Trophoblast cell (in vitro differentiated cells and primary cell): Measurements from ENCODE around the gene NRAP.

Source experiments
- DNase-seq, 2 donors: peaks; one replicate each; pipeline ENCODE4 v3.0.0-alpha.2; 2016
- H2AFZ ChIP-seq: 2 replicates; pipeline ENCODE4 v1.6.1; 2013; ENCODE audit warnings: low read length, moderate library complexity, mild to moderate bottlenecking; ENCODE audit not compliant: insufficient read depth, poor library complexity
- H2AK5ac ChIP-seq: 2 replicates; pipeline ENCODE4 v1.6.1; 2013; ENCODE audit warnings: mild to moderate bottlenecking, low read length
- H2BK120ac ChIP-seq: 2 replicates; pipeline ENCODE4 v1.6.1; 2013; ENCODE audit warnings: low read length, mild to moderate bottlenecking, moderate library complexity; ENCODE audit not compliant: insufficient read depth, poor library complexity
- H2BK12ac ChIP-seq: 2 replicates; pipeline ENCODE4 v1.6.1; 2013; ENCODE audit warnings: mild to moderate bottlenecking, low read length, moderate library complexity
- H2BK5ac ChIP-seq: 2 replicates; pipeline ENCODE4 v1.6.1; 2013; ENCODE audit warnings: low read length, low read depth, moderate library complexity, mild to moderate bottlenecking; ENCODE audit not compliant: poor library complexity
- H3K14ac ChIP-seq: 2 replicates; pipeline ENCODE4 v1.6.1; 2013; ENCODE audit warnings: mild to moderate bottlenecking, low read length
- H3K18ac ChIP-seq: 2 replicates; pipeline ENCODE4 v1.6.1; 2013; ENCODE audit warnings: mild to moderate bottlenecking, low read length
- H3K23ac ChIP-seq: 2 replicates; pipeline ENCODE4 v1.6.1; 2013; ENCODE audit warnings: low read length
- H3K27ac ChIP-seq: 2 replicates; pipeline ENCODE4 v1.5.1; 2013; ENCODE audit warnings: low read depth, mild to moderate bottlenecking, inconsistent platforms, low read length, moderate library complexity
- H3K27me3 ChIP-seq: 2 replicates; pipeline ENCODE4 v1.6.1; 2013; ENCODE audit warnings: inconsistent platforms, mild to moderate bottlenecking, low read length, moderate library complexity; ENCODE audit not compliant: insufficient read depth
- H3K36me3 ChIP-seq, 2 experiments: 1 replicate in 1 of 2; 2 replicates in 1 of 2; pipeline ENCODE4 v1.6.1; 2013; ENCODE audit warnings: low read length in 2 of 2, mild to moderate bottlenecking in 2 of 2, moderate library complexity in 1 of 2; ENCODE audit not compliant: insufficient read depth in 2 of 2, control insufficient read depth in 1 of 2
- H3K4ac ChIP-seq: 2 replicates; pipeline ENCODE4 v1.6.1; 2013; ENCODE audit warnings: low read depth, mild to moderate bottlenecking, low read length, moderate library complexity
- H3K4me1 ChIP-seq, 2 experiments: 1 replicate in 1 of 2; 2 replicates in 1 of 2; pipeline ENCODE4 v1.6.1; 2013; ENCODE audit warnings: low read length in 2 of 2, mild to moderate bottlenecking in 2 of 2, moderate library complexity in 1 of 2; ENCODE audit not compliant: insufficient read depth in 2 of 2, control insufficient read depth in 1 of 2
- H3K4me2 ChIP-seq: 2 replicates; pipeline ENCODE4 v1.6.1; 2013; ENCODE audit warnings: inconsistent platforms, mild to moderate bottlenecking, low read length, moderate library complexity
- H3K4me3 ChIP-seq: 2 replicates; pipeline ENCODE4 v1.5.1; 2013; ENCODE audit warnings: mild to moderate bottlenecking, low read depth, low read length, inconsistent platforms
- H3K79me1 ChIP-seq: one replicate; pipeline ENCODE4 v1.6.1; 2013; ENCODE audit warnings: low read length
- H3K79me2 ChIP-seq: 2 replicates; pipeline ENCODE4 v1.6.1; 2013; ENCODE audit warnings: low read length, mild to moderate bottlenecking; ENCODE audit not compliant: control insufficient read depth, insufficient read depth, poor library complexity
- H3K9ac ChIP-seq: 2 replicates; pipeline ENCODE4 v1.6.1; 2013; ENCODE audit warnings: mild to moderate bottlenecking, low read length
- H3K9me3 ChIP-seq: 2 replicates; pipeline ENCODE4 v1.6.1; 2013; ENCODE audit warnings: low read depth, mild to moderate bottlenecking, control low read depth, inconsistent platforms, low read length; ENCODE audit not compliant: insufficient read depth
- H4K12ac ChIP-seq: 2 replicates; pipeline ENCODE4 v1.6.1; 2013; ENCODE audit warnings: low read depth, mild to moderate bottlenecking, low read length, moderate library complexity
- H4K8ac ChIP-seq: 2 replicates; pipeline ENCODE4 v1.6.1; 2013; ENCODE audit warnings: low read depth, mild to moderate bottlenecking, low read length, moderate library complexity
- H4K91ac ChIP-seq: one replicate; pipeline ENCODE4 v1.6.1; 2013; ENCODE audit warnings: low read depth, mild to moderate bottlenecking, low read length, moderate library complexity
- WGBS: extraction: QIAGEN DNeasy Blood & Tissue Kit; methylation state at CpG from one replicate; pipeline ENCODE4 v1.1.7; 2013; ENCODE audit warnings: missing lambda C conversion rate; ENCODE audit not compliant: insufficient read length, insufficient coverage; ENCODE audit errors: extremely low coverage; 5-methylcytosine and 5-hydroxymethylcytosine counted together

Gene NRAP

DNA sequence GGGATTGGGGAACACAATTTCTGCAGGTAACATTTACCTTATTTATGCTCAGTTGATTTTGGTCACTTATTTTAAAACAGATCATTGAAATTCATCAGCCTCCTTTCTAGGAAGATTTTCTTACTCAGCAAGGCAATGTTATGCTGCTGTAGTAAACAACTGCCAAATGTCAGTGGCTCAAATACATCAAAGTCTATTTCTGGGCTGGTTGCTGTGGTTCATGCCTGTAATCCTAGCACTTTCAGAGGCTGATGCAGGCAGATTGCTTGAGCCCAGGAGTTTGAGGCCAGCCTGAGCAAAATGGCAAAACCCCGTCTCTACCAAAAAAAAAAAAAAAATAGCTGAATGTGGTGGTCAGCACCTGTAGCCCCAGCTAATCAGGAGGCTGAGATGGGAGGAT lies 85.1 kb downstream of the NRAP start:
- no peak overlapping the region for H2BK12ac ChIP-seq
- H3K23ac ChIP-seq: no peak overlapping the region
- no peaks in the 10 kb centered on the region for H3K79me1 ChIP-seq
- no peak overlapping the region for H2AK5ac ChIP-seq
- no peak for DNase-seq
- no peak overlapping the region for H3K9ac ChIP-seq
- no peaks in the 10 kb centered on the region for H3K79me2 ChIP-seq
- H3K4me1 ChIP-seq: no peaks in the 10 kb centered on the region
- no peak overlapping the region for H3K4ac ChIP-seq
- H2BK5ac ChIP-seq: no peak overlapping the region
- no peaks in the 10 kb centered on the region for H3K9me3 ChIP-seq
- H2BK120ac ChIP-seq: no peak overlapping the region
- H2AFZ ChIP-seq: no peak overlapping the region
- no peak overlapping the region for H3K18ac ChIP-seq
- no CpG with 5 or more reads among the region's 1 CpG for WGBS
- no peak overlapping the region for H4K91ac ChIP-seq
- no peaks in the 10 kb centered on the region for H3K27me3 ChIP-seq
- no peak overlapping the region for H3K4me3 ChIP-seq
- no peak overlapping the region for H3K4me2 ChIP-seq
- no peak overlapping the region for H3K27ac ChIP-seq
- no peak overlapping the region for H4K8ac ChIP-seq
- no peak overlapping the region for H3K14ac ChIP-seq
- H3K36me3 ChIP-seq: no peaks in the 10 kb centered on the region
- H4K12ac ChIP-seq: no peak overlapping the region

DNA sequence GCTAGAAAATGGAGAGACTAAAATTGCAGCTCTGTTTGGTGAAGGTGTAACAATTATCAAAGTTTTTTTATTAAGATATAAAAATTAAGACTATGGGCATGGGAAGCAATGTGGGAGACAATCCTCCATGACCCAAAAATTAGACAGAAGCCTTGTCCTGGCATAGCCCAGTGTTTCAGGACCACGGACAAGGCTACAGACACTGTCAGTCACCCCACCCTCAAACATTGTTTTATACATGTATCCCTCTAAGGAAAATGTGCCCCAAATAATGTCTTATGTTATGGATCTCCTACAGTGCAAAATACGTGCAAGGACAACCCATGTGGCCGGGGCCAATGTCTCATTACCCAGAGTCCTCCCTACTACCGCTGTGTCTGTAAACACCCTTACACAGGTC lies 87.0 kb downstream of the NRAP start:
- Histone ChIP-seq H3K79me2 (no peaks in the 10 kb centered on the region), H3K36me3 (no peaks in the 10 kb centered on the region), H3K9me3 (no peaks in the 10 kb centered on the region), H3K4ac (no peak overlapping the region), H2BK5ac (no peak overlapping the region), H3K27ac (no peak overlapping the region), H3K14ac (no peak overlapping the region), H3K23ac (no peak overlapping the region), H3K4me1 (no peaks in the 10 kb centered on the region), H3K79me1 (no peaks in the 10 kb centered on the region), H3K18ac (no peak overlapping the region), H3K27me3 (no peaks in the 10 kb centered on the region), H3K4me3 (no peak overlapping the region), H3K4me2 (no peak overlapping the region), H4K91ac (no peak overlapping the region), H4K8ac (no peak overlapping the region), H3K9ac (no peak overlapping the region), H2BK12ac (no peak overlapping the region), H2AFZ (no peak overlapping the region), H2BK120ac (no peak overlapping the region), H2AK5ac (no peak overlapping the region), H4K12ac (no peak overlapping the region)
- no CpG with 5 or more reads among the region's 4 CpGs for WGBS
- peak in 1 of 2 donors; percentile 28 for DNase-seq

DNA sequence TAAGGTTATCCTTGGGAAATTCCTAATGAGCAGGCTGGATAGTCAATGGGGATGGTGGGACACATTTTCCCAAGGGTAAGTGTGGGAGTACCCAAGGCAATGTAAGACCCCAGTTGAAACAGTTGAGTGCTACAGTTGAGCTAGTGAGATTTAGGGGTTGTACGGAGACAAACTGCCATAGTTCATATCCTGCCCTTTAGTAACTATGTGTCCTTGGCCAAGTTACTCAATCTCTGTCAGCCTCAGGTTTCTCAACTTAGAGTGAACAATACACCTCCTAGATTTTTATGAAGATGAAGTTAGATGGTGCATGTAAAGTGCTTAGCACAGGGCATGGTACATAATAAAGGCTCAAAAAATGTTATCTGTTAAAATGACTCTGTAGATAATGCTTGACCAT lies 90.5 kb downstream of the NRAP start:
- Histone ChIP-seq H4K12ac (no peak overlapping the region), H3K27me3 (no peaks in the 10 kb centered on the region), H3K18ac (no peak overlapping the region), H2AFZ (no peak overlapping the region), H3K79me1 (no peaks in the 10 kb centered on the region), H4K8ac (no peak overlapping the region), H3K27ac (no peak overlapping the region), H3K4me3 (no peak overlapping the region), H4K91ac (no peak overlapping the region), H2AK5ac (no peak overlapping the region), H3K4me1 (no peaks in the 10 kb centered on the region), H2BK120ac (no peak overlapping the region), H2BK12ac (no peak overlapping the region), H3K4ac (no peak overlapping the region), H3K79me2 (no peaks in the 10 kb centered on the region), H3K4me2 (no peak overlapping the region), H3K36me3 (no peaks in the 10 kb centered on the region), H3K23ac (no peak overlapping the region), H2BK5ac (no peak overlapping the region), H3K9me3 (no peaks in the 10 kb centered on the region), H3K9ac (no peak overlapping the region), H3K14ac (no peak overlapping the region)
- no peak for DNase-seq
- no CpG with 5 or more reads among the region's 1 CpG for WGBS

DNA sequence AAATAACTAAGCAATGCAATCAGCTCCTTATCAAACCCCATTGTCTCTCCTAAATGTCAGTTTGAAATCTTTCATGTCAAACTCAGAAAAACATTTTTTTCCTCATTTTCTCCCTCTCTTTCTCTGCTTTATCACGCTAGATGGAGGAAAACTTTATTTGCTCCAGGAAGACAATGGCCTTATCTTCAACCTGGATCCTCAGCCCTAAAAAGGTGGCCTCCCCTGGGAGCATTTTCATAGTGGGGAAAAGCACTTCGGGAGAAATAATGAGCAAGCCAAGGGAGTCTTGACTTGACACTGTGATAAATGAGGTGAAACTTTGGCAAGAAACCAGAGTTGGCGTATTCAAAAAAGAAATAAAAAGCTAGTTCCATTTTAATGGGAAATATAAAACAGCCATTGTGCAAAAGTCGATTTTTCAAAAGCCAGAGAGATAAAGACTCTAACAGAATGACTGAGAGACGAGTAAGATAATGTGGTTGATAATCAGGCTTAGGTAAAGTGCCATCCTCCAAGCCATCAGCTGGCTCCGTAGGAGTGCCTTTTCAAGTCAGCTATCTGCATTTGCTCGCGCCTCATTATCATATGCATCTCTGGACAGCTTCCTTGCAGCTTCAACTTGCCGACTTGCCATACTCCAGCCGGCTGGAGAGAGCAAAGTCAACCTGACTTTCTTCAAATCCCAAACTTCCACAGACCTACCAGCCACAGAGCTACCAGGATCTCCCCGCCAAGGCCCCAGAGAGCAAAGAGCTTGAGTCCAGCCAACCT lies 91.1 kb downstream of the NRAP start:
- WGBS: no CpG with 5 or more reads among the region's 11 CpGs

More for the DNA sequence above, 91.1 kb downstream of the NRAP start:
- H3K9me3 ChIP-seq: no peaks in the 10 kb centered on the region
- H3K27me3 ChIP-seq: no peaks in the 10 kb centered on the region
- no peak overlapping the region for H3K4ac ChIP-seq
- no peak overlapping the region for H3K18ac ChIP-seq
- no peak overlapping the region for H4K8ac ChIP-seq
- H2AK5ac ChIP-seq: no peak overlapping the region
- H3K36me3 ChIP-seq: no peaks in the 10 kb centered on the region
- no peak overlapping the region for H3K4me2 ChIP-seq
- no peak overlapping the region for H3K9ac ChIP-seq
- DNase-seq: no peak
- no peaks in the 10 kb centered on the region for H3K79me2 ChIP-seq
- H3K4me1 ChIP-seq: no peaks in the 10 kb centered on the region
- no peak overlapping the region for H2AFZ ChIP-seq
- H3K79me1 ChIP-seq: no peaks in the 10 kb centered on the region
- H3K4me3 ChIP-seq: no peak overlapping the region
- no peak overlapping the region for H3K27ac ChIP-seq
- no peak overlapping the region for H2BK12ac ChIP-seq
- H4K12ac ChIP-seq: no peak overlapping the region
- no peak overlapping the region for H4K91ac ChIP-seq
- no peak overlapping the region for H2BK120ac ChIP-seq
- no peak overlapping the region for H2BK5ac ChIP-seq
- no peak overlapping the region for H3K23ac ChIP-seq
- H3K14ac ChIP-seq: no peak overlapping the region
